Medulla oblongata (tissue), 1 donor: ENCODE results near the gene C17orf78.
"Not testable (repeated sequence)": the region's sequence is repeated elsewhere in the genome, so short reads cannot be mapped to it uniquely, and the experiment has no call there.

Experiments used
- DNase-seq: peaks from one replicate; pipeline ENCODE4 v3.0.0-alpha.2; 2015; ENCODE audit errors: extremely low spot score

Gene C17orf78

DNA sequence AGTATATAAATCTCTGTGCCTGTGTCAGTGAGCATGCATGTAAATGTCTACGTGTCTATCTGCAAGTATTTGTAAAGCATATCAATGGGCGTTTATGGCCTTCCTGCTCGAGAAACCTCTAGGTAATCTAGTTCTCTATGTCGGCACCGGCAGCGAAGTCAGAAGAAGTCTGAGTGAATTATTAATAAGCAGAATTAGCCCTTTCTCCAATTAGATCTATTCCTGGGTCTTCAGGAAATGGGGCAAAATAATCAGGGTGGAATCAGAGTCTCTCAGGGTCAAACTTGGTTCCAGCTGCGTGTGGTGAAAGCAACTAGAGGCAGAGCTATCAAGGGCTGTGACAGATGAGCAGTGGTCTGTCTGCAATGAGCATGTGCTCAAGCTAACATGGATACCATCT lies at the start of gene C17orf78:
Gene C17orf78 (plus strand): TSS at position 280 of the 400 bp plus-strand sequence. CDS start 108 bp downstream, at position 388.
- no peak for DNase-seq

DNA sequence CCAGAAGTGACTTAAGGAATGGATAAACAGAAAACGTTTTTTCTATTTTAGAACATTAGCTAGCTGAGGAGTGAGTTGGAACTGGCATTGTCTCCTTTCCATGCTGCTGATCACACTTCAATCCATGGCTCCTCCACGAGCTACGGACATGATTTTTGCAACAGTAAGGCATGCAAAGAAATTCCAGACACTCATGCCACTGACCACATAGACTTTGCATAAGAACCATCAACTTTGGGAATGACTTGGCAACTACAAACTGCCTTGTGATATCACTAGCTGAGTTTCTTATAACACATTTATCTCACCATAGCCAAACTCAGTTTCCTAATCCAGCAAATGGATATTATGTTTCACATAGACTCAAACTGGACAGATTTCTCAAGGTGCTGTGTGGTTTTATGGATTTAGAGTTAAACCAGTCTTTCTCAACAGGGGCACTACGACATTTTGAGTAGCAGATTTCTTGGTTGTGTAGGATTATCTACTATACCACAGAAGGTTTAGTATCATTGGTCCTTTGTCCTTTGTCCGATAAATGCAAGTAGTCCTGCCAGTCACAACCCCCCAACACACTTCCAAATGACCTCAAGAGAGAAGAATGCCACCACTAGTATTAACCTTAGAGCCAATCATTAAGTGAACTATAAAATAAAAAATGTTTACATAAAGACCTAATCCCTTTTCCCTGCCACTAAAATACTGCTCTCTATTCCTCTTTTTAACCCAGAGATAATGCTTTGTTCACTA lies 48.3 kb upstream of the C17orf78 start:
- no peak for DNase-seq

DNA sequence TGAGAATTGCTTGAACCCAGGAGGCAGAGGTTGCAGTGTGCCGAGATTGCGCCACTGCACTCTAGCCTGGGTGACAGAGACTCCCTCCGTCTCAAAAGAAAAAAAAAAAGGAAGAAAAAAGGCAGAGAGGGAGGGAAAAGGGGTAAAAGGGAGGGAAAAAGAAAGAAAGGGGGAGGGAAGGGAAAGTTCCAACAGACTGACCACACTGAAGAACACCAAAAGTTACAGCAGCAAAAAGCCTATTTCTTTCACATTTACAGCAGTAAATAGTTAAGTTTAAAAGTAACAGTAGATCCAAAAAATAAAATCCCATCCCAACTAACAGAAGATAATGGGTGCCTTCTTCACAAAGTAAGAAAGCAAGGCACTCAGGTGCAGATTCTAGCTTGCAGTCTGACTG lies 36.9 kb upstream of the C17orf78 start:
- no peak for DNase-seq

DNA sequence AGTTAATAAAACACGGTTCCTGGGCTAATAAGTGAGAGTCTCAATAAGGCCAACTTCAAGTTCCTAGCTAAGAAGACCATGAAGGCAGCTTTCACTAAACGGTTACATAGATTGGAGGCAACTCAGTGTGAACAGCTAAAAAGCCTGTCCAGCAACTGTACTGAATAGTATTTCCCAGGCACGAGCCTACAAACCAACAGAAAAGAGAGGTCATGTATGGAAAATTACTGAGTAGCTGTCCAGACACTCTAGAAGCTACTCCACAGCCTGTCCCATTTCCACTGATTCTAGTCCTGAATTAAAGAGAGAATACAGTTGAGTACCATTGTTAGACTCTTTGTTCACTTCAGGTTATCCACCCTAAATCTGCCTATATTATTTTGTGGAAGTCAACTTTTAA lies 36.5 kb upstream of the C17orf78 start:
- no peak for DNase-seq

DNA sequence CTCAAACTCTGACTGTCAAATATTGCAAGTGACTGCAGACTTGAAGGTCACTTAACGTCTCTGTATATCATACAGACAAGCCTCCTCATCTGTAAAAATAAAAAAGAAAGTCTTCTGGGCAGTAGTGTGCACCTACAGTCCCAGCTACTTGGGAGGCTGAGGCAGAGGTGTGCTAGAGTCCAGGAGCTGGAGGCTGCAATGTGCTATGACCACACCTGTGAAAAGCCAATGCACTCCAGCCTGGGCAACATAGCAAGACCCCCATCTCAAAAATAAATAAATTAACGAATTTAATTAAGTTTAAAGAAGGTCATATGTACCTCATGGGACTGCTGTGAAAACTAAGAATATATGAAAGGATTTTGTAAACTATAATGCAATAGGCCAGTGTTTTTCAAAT lies 35.0 kb upstream of the C17orf78 start:
- DNase-seq = no peak

DNA sequence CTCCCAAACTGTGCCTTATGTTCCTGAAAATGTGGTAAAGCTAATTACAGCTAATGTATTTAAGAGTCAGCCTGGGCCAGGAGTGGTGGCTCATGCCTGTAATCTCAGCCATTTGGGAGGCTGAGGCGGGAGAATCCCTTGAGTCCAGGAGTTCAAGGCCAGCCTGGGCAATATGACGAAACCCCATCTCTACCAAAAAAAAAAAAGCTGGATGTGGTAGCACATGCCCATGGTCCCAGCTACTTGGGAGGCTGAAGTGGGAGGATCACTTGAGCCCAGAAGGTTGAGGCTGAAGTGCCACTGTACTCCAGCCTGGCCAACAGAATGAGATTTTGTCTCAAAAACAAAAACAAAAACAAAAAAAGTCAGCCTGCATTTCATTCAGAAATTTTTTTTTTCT lies 33.2 kb upstream of the C17orf78 start:
- DNase-seq = no peak

DNA sequence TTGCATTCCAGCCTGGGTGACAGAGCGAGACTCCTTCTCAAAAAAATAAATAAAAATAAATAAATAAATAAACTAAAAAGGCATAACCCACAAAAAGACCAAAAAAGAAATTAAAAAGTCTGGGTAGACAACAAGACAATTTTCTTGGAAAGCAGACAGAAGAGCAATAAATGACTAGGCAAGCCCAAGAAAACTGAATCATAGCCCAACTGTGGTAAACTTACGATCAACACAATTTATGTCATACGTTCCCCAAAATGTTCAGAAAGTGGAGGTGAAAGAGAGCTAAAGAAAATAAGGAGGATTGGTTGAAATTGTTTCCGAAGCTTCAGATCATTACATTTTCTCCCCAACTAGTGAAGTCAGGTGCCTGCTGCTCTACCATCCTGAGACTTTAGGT lies 31.3 kb upstream of the C17orf78 start:
- no peak for DNase-seq

DNA sequence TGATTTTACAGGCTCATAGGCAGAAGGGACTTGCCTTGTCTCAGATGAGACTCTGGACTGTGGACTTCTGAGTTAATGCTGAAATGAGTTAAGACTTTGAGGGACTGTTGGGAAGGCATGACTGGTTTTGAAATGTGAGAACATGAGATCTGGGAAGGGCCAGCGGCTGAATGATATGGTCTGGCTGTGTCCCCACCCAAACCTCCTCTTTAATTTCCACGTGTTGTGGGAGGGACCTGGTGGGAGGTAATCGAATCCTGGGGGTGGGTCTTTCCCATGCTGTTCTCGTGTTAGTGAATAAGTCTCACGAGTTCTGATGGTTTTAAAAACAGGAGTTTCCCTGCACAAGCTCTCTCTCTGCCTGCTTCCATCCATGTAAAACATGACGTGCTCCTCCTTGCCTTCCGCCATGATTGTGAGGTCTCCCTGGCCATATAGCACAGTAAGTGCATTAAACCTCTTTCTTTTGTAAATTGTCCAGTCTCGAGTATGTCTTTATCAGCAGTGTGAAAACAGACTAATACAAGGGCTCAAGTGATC lies 28.9 kb upstream of the C17orf78 start:
- not testable (repeated sequence) for DNase-seq

DNA sequence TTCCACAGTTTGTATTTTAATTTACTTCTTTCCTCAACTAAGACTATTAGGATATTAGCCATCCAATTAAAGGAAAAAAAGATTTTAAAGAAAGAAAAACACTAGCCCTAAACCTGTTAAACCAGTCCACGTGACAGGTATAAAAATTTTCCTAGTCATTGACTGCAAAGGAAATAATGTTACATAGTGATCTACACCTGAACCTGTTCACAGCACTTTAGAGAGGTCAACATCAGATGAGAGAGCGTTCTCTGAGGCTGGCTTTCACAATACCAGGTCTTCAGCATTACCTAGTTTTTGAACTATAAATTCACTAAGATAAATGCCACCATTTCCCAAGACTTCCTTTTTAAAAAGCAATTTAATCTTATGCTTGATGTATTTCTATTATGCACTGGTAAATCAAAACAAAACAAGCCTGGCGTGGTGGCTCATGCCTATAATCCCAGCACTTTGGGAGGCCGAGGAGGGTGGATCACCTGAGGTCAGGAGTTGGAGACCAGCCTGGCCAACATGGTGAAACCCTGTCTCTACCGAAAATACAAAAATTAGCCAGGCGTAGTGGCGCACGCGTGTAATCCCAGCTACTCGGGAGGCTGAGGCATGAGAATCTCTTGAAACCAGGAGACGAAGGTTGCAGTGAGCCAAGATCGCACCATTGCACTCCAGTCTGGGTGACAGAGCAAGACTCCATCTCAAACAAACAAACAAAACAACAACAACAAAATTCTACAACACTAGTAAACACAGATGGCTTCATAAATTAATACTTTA lies 18.8 kb upstream of the C17orf78 start:
- not testable (repeated sequence) for DNase-seq

DNA sequence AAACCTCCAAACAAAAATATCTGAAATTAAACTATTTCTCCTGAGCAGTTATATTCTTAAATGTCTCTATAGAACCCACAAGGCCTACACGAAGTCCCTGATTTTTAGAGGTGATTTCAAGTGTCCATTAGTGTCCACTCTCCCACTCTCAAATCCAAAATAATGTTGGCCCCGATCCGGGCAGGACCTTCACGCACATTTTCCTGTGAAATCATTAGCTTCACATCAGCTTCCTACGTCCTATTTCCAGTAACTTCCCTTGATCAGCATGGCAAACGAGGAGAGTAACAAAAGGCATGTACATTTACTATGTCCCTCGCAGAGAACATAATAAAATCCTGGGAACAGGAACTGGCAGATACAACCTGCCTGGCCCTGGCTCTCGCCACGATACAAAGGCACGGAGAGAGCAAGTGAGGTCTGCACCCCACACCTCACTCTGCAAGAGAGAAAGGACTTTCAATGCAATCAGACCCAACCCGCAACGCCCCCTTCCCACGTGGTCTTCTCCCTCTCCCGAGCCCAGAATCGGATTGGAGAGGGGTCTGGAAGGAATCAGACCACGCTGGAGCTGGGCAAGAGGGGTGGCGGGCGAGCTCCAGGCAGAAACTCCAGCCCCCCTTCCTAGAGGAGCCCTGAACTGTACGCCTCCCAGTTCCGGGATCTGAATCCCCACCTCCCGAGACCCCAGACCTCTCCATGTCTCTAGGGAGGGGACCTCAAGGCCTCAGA lies 17.5 kb upstream of the C17orf78 start:
- DNase-seq = peak; percentile 68

DNA sequence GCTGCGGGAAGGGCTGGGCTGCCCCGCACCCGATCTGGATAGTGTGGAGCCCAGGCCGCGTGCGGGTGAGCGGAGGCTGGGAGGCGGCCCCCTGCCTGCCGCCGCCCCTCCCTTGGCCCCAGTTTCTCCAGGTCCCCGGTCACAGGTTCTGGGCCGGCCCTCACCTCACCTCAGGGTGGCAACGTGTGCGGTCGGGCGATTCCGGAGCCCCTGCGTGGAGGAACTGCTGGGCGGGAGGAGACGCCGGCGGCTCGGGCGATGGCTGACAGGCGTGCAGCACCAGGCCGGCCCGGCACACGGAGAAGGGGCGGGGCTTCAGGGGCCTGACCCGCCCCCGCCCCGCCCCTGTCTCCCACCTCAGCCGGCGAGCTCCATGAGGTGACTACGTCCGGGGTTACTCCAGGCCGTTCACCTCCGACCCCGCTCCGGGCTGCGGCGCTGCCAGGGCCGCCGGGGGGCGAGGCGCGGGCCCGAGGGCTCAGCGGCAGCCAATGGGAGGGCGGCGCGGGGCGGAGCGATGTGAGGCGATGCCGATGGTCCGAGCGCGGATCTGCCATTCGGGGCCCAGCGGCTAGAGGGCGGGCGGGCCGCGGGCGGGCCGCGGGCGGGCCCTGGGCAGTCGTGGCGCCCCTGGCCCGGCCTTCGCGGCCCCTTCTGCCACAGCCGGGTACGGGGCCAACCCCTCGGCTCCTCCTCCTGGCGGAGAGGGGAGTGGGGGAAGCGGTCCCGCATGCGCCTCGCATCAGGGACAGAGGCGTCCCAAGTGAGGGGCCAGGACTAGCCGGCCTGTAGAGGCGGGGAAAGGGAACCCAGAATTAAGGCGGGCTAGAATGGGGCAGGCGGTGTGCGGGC lies 16.7 kb upstream of the C17orf78 start:
- DNase-seq = peak; percentile 96

DNA sequence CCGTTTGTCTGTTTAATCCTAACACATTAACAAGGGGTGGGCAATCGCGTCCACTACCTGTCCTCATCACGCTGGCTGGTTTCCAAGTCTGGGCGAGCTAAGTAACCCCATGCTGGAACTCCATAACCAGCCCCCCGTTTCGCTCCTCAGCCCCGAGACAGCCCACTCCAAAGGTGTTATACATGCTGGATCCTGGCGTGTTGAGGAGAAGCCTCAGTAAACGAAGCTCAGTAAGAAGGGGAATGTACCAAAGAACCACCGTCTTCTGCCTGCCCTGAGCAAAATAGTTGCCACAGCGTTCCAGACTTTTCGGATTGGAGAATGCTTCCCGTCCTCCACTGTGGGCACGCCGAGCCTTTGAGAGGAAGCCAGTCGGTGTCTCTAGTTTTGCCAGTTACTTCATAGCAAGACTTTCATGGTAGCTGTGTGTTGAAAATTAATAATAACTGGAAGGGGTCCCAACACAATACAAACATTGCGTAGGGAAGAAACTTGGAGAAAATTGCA lies 16.1 kb upstream of the C17orf78 start:
- no peak for DNase-seq

DNA sequence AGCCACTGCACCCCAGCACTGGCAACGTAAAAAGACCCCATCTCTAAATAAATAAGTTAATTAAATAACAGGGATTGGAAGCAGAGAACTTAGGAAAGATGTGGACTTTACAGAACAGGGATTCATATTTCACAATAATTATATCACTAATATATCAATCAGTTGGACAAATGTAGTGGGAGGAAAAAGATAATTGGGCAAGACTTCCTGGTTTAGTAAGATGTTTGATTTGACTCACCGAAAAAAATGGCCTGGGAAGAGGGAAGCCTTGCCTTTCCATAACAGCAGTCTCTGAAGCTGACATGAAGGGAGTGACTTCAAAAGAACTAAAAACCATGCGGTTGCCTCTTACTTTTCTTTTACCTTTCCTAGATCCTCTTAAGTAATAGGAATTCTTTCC lies 15.2 kb upstream of the C17orf78 start:
- no peak for DNase-seq

DNA sequence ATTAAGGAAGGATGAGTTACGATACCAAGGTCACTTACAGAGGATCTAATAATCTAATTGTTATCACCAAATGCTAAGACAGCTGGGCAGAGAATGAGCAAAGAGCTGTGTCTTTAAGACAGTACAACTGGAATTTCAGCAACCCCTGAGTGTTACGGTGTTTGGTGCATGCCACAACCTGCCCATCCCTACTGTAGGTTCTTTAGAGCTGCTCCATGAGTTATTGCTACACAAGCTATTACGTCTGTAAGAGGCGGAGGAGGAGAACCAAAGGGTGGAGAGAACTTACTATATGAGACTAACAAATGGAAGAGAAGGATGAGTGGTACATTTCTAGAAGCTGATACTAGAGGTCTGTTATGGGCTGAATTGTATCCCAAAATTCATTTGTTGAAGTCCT lies 14.2 kb upstream of the C17orf78 start:
- DNase-seq = no peak

DNA sequence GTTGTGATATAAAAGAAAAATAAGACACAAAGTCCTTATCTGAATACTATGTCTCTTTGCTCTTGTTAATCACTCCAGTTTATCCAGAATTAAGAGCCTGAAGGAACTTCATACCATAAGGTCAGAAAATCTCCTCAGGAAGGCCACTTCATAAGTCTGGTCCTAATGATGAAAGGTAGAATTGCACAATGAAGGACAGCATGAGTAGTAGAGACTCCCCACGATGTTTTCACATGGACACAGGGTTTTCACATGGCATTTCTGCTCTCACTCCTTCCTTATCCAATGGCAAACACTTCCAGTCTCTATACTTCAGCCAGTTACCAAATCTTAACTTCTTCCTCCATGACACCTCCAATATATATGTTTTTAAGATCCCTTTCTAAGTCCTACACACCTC lies 10.2 kb upstream of the C17orf78 start:
- no peak for DNase-seq

DNA sequence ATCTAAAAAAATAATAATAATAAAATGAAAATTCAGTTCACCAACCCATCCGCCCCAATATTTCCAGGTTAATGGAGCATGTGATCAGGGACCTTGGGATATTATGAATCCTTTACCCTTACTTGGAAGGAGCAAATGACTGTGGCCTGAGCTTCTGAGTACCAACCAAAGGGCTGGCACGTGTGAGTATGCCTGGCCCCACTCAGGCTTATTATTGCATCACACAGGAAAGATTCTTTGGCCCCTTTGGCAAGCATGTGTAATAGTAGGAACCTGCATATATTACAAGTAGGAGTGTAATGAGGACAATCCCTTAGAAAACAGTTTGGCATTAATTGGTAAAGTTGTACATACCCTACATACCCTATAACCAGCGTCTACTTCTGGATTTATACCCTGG lies 7.2 kb upstream of the C17orf78 start:
- no peak for DNase-seq

DNA sequence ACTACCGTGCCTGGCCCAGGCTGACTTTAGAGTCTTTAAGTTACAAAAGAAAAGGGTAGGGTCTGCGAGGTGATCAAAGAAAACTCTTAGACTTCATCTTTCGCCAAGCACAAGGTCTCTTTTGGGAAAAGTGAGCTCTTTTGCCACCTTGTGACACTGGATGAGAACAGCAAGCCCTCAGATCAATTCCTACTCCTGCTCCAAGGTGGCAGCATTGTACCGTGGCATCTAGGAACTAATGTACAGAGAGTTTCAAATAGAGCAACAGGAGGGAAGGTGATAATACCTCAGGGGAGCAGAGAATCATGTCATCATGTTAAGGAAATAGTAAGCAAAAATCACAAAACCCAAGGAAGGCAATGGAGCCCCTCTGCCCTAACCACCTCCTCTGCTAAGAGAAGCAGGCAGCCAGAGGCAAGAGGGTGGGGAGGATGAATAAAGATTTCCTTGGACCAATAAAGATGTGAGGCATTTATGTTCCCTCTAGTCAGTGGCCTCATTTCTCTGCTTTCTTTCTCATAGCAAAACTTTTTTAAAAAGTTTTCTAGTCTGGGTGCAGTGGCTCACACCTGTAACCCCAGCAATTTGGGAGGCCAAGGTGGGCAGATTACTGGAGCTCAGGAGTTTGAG lies 2.1 kb upstream of the C17orf78 start:
- peak; percentile 93 for DNase-seq

DNA sequence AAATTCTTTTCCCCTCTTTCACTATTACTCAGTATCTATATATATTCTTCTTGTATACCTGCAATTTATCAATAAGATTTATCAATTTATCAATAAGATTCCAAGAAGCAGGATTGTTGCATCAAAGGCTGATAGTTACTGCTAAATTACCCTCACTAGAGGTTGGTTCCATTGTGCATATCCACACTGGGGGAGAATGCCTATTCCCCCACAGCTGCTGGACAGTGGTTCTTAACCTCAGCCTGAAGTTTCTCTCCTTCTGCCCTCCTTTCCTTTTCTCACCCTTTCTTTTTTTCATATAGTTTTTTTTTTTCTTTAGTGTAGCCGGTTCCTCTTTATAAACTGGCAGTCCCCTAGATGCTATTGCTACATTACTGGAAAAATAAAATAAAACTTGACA lies 6.3 kb downstream of the C17orf78 start:
- DNase-seq = no peak

DNA sequence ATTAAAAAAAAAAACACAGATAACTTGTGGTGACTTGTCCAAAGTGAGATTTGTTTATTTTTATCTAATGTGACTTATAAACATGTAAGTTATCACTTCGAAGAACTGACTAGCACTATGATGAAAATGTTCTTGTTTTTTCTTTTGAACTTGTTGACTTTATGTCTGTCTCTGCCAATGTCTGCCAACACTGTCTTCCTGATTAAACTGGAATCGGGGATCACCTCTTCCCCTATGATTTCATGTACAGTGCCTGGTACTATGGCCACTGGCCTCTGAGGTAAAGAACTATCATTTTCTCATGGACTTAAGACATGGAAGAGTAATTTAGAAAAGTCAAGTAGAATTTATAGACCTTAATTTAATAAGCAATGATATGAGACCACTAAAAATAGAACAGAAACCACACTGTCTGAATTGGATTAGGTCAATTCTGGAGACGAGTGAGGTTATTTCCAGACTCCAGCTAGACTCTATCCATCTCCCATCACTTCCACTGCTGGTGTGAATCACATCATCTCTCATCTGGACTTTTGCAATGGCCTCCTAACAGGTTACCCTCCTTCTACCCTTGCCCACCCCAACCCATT lies 8.9 kb downstream of the C17orf78 start:
- no peak for DNase-seq

DNA sequence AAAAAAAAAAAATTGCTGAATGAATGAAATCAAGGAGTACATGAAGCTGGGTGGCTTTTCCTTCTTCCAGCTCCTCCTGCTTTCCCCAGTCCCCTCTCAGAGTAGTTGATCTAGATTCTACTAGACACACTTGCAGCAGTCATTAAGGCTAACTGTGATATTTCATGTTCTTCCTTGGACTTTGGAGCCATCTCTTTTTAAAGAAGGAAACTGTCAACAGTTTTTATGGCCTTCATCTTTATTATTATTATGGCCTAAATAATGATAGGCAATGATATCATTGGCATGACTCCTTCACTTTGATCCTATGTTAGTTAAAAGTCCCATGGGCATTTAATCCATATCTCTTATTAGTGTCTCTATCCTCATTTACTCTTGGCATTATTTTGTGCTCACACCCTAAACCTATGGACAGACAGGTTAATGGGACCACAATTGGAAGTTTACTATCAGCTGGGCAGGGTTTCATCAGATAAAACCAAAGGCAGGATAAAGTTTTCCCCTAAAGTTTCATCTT lies 9.7 kb downstream of the C17orf78 start:
- DNase-seq = no peak
